DND-41 (cell line): ENCODE results near the gene CDH12.

Experiments
- EZH2 ChIP-seq: IDR thresholded peaks from 3 replicates; pipeline ENCODE4 v1.6.1; 2012; ENCODE audit warnings: borderline replicate concordance, low read depth, mild to moderate bottlenecking, moderate library complexity, low read length, inconsistent platforms; ENCODE audit not compliant: severe bottlenecking
- TF ChIP-seq, protein P1 (sequence below): IDR thresholded peaks from 2 replicates; pipeline ENCODE4 v1.5.1; 2012; ENCODE audit warnings: borderline replicate concordance, low read length, moderate library complexity, mild to moderate bottlenecking; ENCODE audit not compliant: poor library complexity, severe bottlenecking; ENCODE audit errors: extremely low read depth

DNA sequence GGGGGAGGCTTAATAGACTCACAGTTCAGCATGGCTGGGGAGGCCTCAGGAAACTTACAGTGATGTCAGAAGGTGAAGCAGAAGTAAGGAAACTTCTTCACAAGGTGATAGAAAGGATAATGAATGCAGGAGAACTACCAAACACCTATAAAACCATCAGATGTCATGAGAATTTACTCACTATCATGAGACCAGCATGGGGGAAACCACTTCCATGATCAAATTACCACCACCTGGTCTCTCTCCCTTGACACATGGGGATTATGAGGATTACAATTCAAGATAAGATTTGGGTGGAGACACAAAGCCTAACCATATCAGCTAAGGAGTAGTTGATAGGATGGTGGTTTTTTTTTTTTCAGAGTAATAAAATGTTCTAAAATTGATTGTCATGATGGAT, 201.8 kb downstream of the CDH12 start:
- TF ChIP-seq, protein P1, sequence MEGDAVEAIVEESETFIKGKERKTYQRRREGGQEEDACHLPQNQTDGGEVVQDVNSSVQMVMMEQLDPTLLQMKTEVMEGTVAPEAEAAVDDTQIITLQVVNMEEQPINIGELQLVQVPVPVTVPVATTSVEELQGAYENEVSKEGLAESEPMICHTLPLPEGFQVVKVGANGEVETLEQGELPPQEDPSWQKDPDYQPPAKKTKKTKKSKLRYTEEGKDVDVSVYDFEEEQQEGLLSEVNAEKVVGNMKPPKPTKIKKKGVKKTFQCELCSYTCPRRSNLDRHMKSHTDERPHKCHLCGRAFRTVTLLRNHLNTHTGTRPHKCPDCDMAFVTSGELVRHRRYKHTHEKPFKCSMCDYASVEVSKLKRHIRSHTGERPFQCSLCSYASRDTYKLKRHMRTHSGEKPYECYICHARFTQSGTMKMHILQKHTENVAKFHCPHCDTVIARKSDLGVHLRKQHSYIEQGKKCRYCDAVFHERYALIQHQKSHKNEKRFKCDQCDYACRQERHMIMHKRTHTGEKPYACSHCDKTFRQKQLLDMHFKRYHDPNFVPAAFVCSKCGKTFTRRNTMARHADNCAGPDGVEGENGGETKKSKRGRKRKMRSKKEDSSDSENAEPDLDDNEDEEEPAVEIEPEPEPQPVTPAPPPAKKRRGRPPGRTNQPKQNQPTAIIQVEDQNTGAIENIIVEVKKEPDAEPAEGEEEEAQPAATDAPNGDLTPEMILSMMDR = no peak
- TF ChIP-seq EZH2 = no peak
